B cell (primary cell): ENCODE data around the gene ENOPH1.

Experiments used
- CTCF ChIP-seq: fragments of 200-600 bp; IDR thresholded peaks from one replicate; pipeline ENCODE4 v1.8.0; 2022; ENCODE audit warnings: antibody characterized with exemption, mild to moderate bottlenecking
- EZH2 ChIP-seq: IDR thresholded peaks from 2 replicates; pipeline ENCODE4 v1.6.1; 2012; ENCODE audit warnings: borderline replicate concordance, low read depth, mild to moderate bottlenecking, moderate library complexity, low read length; ENCODE audit not compliant: insufficient read depth, poor library complexity, severe bottlenecking

- TF ChIP-seq EZH2: no peak
- no peak for TF ChIP-seq CTCF
These were observed 70.2 kb downstream of the ENOPH1 start for GRCh38 chr4:82500435-82501153.
